H9 (cell line): Measurements from ENCODE around the gene ADGRL3. TPM values are rescaled to one million over a fixed set of nuclear protein-coding genes. Genes with fewer than 3 reads are reported as not detected.

Source experiments
- DNase-seq: peaks from one replicate; pipeline ENCODE4 v3.0.0-alpha.2; 2017
- H2AFZ ChIP-seq: one replicate; pipeline ENCODE4 v1.6.1; 2013; ENCODE audit warnings: mild to moderate bottlenecking, low read length, control low read depth, moderate library complexity
- H2AK5ac ChIP-seq: 2 replicates; pipeline ENCODE4 v1.6.1; 2013; ENCODE audit warnings: low read length, control low read depth, mixed read lengths; ENCODE audit not compliant: insufficient read length
- H2BK120ac ChIP-seq: one replicate; pipeline ENCODE4 v1.6.1; 2013; ENCODE audit warnings: low read depth, mild to moderate bottlenecking, low read length, control low read depth, inconsistent platforms; ENCODE audit not compliant: poor library complexity, severe bottlenecking
- H2BK12ac ChIP-seq: 2 replicates; pipeline ENCODE4 v1.6.1; 2013; ENCODE audit warnings: low read length, control low read depth, mixed read lengths, low read depth; ENCODE audit not compliant: insufficient read length
- H2BK15ac ChIP-seq: 2 replicates; pipeline ENCODE4 v1.6.1; 2013; ENCODE audit warnings: low read depth, low read length, control low read depth
- H2BK20ac ChIP-seq: one replicate; pipeline ENCODE4 v1.6.1; 2013; ENCODE audit warnings: low read depth, mild to moderate bottlenecking, low read length, control low read depth, inconsistent platforms; ENCODE audit not compliant: poor library complexity, severe bottlenecking
- H2BK5ac ChIP-seq: 2 replicates; pipeline ENCODE4 v1.6.1; 2013; ENCODE audit warnings: low read length, control low read depth, mixed read lengths; ENCODE audit not compliant: insufficient read length
- H3K14ac ChIP-seq: 2 replicates; pipeline ENCODE4 v1.6.1; 2013; ENCODE audit warnings: low read length, control low read depth; ENCODE audit not compliant: insufficient read depth
- H3K18ac ChIP-seq: 2 replicates; pipeline ENCODE4 v1.6.1; 2013; ENCODE audit warnings: low read depth, mild to moderate bottlenecking, mixed read lengths, low read length, control low read depth; ENCODE audit not compliant: insufficient read length
- H3K23ac ChIP-seq: 2 replicates; pipeline ENCODE4 v1.6.1; 2013; ENCODE audit warnings: low read length, control low read depth, mixed read lengths, low read depth; ENCODE audit not compliant: insufficient read length
- H3K23me2 ChIP-seq: 2 replicates; pipeline ENCODE4 v1.6.1; 2013; ENCODE audit warnings: low read depth, mild to moderate bottlenecking, mixed read lengths, low read length, control low read depth; ENCODE audit not compliant: insufficient read length, poor library complexity, severe bottlenecking
- H3K27ac ChIP-seq: 2 replicates; pipeline ENCODE4 v1.5.1; 2013; ENCODE audit warnings: low read length, control low read depth, mixed read lengths, low read depth; ENCODE audit not compliant: insufficient read length
- H3K27me3 ChIP-seq: 2 replicates; pipeline ENCODE4 v1.6.1; 2013; ENCODE audit warnings: low read length, control low read depth, inconsistent platforms; ENCODE audit not compliant: insufficient read depth
- H3K4ac ChIP-seq: 2 replicates; pipeline ENCODE4 v1.6.1; 2013; ENCODE audit warnings: low read depth, mild to moderate bottlenecking, control low read depth, inconsistent platforms, low read length, moderate library complexity
- H3K4me1 ChIP-seq: 2 replicates; pipeline ENCODE4 v1.6.1; 2013; ENCODE audit warnings: low read length, control low read depth, inconsistent platforms; ENCODE audit not compliant: insufficient read depth
- H3K4me2 ChIP-seq: 2 replicates; pipeline ENCODE4 v1.6.1; 2013; ENCODE audit warnings: low read length, control low read depth, mixed read lengths; ENCODE audit not compliant: insufficient read length, insufficient read depth
- H3K56ac ChIP-seq: 2 replicates; pipeline ENCODE4 v1.6.1; 2013; ENCODE audit warnings: low read depth, mild to moderate bottlenecking, mixed read lengths, low read length, control low read depth; ENCODE audit not compliant: insufficient read length
- H3K79me1 ChIP-seq: 2 replicates; pipeline ENCODE4 v1.6.1; 2013; ENCODE audit warnings: low read depth, mild to moderate bottlenecking, moderate library complexity, low read length, control low read depth, inconsistent platforms; ENCODE audit not compliant: insufficient read depth, poor library complexity, severe bottlenecking
- H3K79me2 ChIP-seq: 2 replicates; pipeline ENCODE4 v1.6.1; 2013; ENCODE audit warnings: low read length, control low read depth, inconsistent platforms; ENCODE audit not compliant: insufficient read depth
- H3K9ac ChIP-seq: 2 replicates; pipeline ENCODE4 v1.6.1; 2013; ENCODE audit warnings: low read length, control low read depth, mixed read lengths; ENCODE audit not compliant: insufficient read length; ENCODE audit errors: extremely low read depth
- H3K9me3 ChIP-seq: one replicate; pipeline ENCODE4 v1.6.1; 2013; ENCODE audit warnings: low read depth, low read length, inconsistent platforms; ENCODE audit not compliant: control insufficient read depth
- H3T11ph ChIP-seq: one replicate; pipeline ENCODE4 v1.6.1; 2013; ENCODE audit warnings: mild to moderate bottlenecking, low read length, control low read depth, inconsistent platforms
- H4K20me1 ChIP-seq: one replicate; pipeline ENCODE4 v1.6.1; 2013; ENCODE audit not compliant: control insufficient read depth, insufficient read length, insufficient read depth
- H4K5ac ChIP-seq: 2 replicates; pipeline ENCODE4 v1.6.1; 2013; ENCODE audit warnings: low read depth, mild to moderate bottlenecking, mixed read lengths, low read length, control low read depth; ENCODE audit not compliant: insufficient read length
- H4K8ac ChIP-seq: replicated peaks from 2 replicates; pipeline ENCODE4 v1.6.1; 2013; ENCODE audit warnings: low read length, control low read depth, mixed read lengths, low read depth; ENCODE audit not compliant: insufficient read length
- H4K91ac ChIP-seq: 2 replicates; pipeline ENCODE4 v1.6.1; 2013; ENCODE audit warnings: low read depth, mild to moderate bottlenecking, moderate library complexity, mixed read lengths, low read length, control low read depth; ENCODE audit not compliant: insufficient read length
- H3K27ac Mint-ChIP-seq, 3 experiments: 2 replicates in 2 of 3; 3 replicates in 1 of 3; pipeline ENCODE4 v1.8.0; 2020 to 2021; ENCODE audit warnings: mixed read lengths in 3 of 3, mild to moderate bottlenecking in 1 of 3, moderate library complexity in 1 of 3
- H3K27me3 Mint-ChIP-seq: 2 replicates; pipeline ENCODE4 v1.8.0; 2021; ENCODE audit warnings: low read depth, mild to moderate bottlenecking, moderate library complexity, mixed read lengths
- H3K36me3 Mint-ChIP-seq, 3 experiments: 2 replicates in 2 of 3; 3 replicates in 1 of 3; pipeline ENCODE4 v1.8.0; 2020 to 2021; ENCODE audit warnings: low read depth in 3 of 3, mixed read lengths in 3 of 3; ENCODE audit not compliant: insufficient read depth in 1 of 3
- H3K4me1 Mint-ChIP-seq, 2 experiments: 2 replicates each; pipeline ENCODE4 v1.8.0; 2020; ENCODE audit warnings: mixed read lengths in 2 of 2
- H3K4me3 Mint-ChIP-seq, 2 experiments: 2 replicates in 1 of 2; 3 replicates in 1 of 2; pipeline ENCODE4 v1.8.0; 2020 to 2021; ENCODE audit warnings: mild to moderate bottlenecking in 2 of 2, mixed read lengths in 2 of 2, moderate library complexity in 1 of 2
- H3K9me3 Mint-ChIP-seq, 2 experiments: 2 replicates in 1 of 2; 3 replicates in 1 of 2; pipeline ENCODE4 v1.8.0; 2020; ENCODE audit warnings: mild to moderate bottlenecking in 2 of 2, mixed read lengths in 2 of 2, moderate library complexity in 1 of 2
- CTCF ChIP-seq: fragments of 200-600 bp; sonication (generic); conservative IDR thresholded peaks from 3 replicates; pipeline ENCODE4 v1.8.0; 2021; ENCODE audit warnings: antibody characterized with exemption, mild to moderate bottlenecking
- WGBS: extraction: QIAGEN DNeasy Blood & Tissue Kit; methylation state at CpG from one replicate; pipeline ENCODE4 v1.1.7; 2013; ENCODE audit warnings: missing lambda C conversion rate, low lambda C conversion rate, mixed read lengths; ENCODE audit not compliant: insufficient read length; ENCODE audit errors: extremely low coverage; 5-methylcytosine and 5-hydroxymethylcytosine counted together
- total RNA-seq: library from RNA; stranded (reverse); gene quantifications from 2 replicates; pipeline ENCODE4 v1.2.1, GENCODE V29; 2021

Gene ADGRL3
- total RNA-seq, 1 experiment from 2014 or later, result 5.9 TPM

- no peak for DNase-seq
- no peaks in the 10 kb centered on the region for H3K23me2 ChIP-seq
- H3K56ac ChIP-seq, result no peak overlapping the region
- H3K79me1 ChIP-seq, result no peaks in the 10 kb centered on the region
- Mint-ChIP-seq H3K36me3 (peaks cover 0 to 1% (median 0%) of the 10 kb centered on the region in 3 experiments; a peak in 1 of 7 replicates), H3K4me3 (no peak overlapping the region), H3K9me3 (no peaks in the 10 kb centered on the region), H3K27me3 (no peaks in the 10 kb centered on the region), H3K4me1 (peaks cover 10% of the 10 kb centered on the region in 2 experiments), H3K27ac (no peak overlapping the region; a peak in 1 of 7 replicates)
- no peak overlapping the region for H3K9ac ChIP-seq
- no peak overlapping the region for H3K14ac ChIP-seq
- no peak overlapping the region for H2AFZ ChIP-seq
- no peaks in the 10 kb centered on the region for H3K79me2 ChIP-seq
- no peak overlapping the region for H2BK15ac ChIP-seq
- no CpG with 5 or more reads among the region's 1 CpG for WGBS
- no peak for TF ChIP-seq CTCF
- H2BK20ac ChIP-seq, result no peak overlapping the region
- H4K5ac ChIP-seq, result no peak overlapping the region
- H3T11ph ChIP-seq, result no peak overlapping the region
- no peak overlapping the region for H3K18ac ChIP-seq
- H3K23ac ChIP-seq, result no peak overlapping the region
- H3K27me3 ChIP-seq, result no peaks in the 10 kb centered on the region
- H2BK5ac ChIP-seq, result no peak overlapping the region
- H3K9me3 ChIP-seq, result no peaks in the 10 kb centered on the region
- H2AK5ac ChIP-seq, result no peak overlapping the region
- H4K8ac ChIP-seq, result no peak overlapping the region
- H3K4ac ChIP-seq, result no peak overlapping the region
- no peaks in the 10 kb centered on the region for H4K20me1 ChIP-seq
- H4K91ac ChIP-seq, result no peak overlapping the region
- H2BK12ac ChIP-seq, result no peak overlapping the region
- no peak overlapping the region for H3K4me2 ChIP-seq
- no peak overlapping the region for H3K27ac ChIP-seq
- H2BK120ac ChIP-seq, result no peak overlapping the region
- H3K4me1 ChIP-seq, result peaks cover 5% of the 10 kb centered on the region
Observed at GRCh38 chr4:62057031-62057430, 856.9 kb downstream of the ADGRL3 start.
